ENCODE data around the gene CIAO1.

- TF ChIP-seq EZH2phosphoT487 (conservative IDR thresholded peaks at IDR 0.05; ENCODE audit: low read length) = no peak
- no peak for TF ChIP-seq CTCF (IDR thresholded peaks at IDR 0.05; ENCODE audit: insufficient read depth, low read length, poor library complexity, severe bottlenecking)
These were observed 49.0 kb downstream of the CIAO1 start for GRCh38 chr2:96315005-96315399.
